Panc1 (cell line): ENCODE data around the gene STK32C. TPM values are rescaled to one million over a fixed set of nuclear protein-coding genes. Genes with fewer than 3 reads are reported as not detected.

Source experiments
- ATAC-seq: fragments of 200-7000 bp; cut with Tn5 transposase; 2 replicates; pipeline ENCODE4 v1.9.1; 2020; ENCODE audit warnings: mild to moderate bottlenecking, moderate library complexity
- BruUV-seq: library from RNA; stranded (reverse); fragments of 400-500 nt; replicated peaks from 2 replicates; lab custom pipeline; 2021; lab: Mats Ljungman, UMichigan
- CTCF ChIA-PET: fragments of 300-600 bp; sonication (Branson Sonifier 250); formaldehyde crosslinking; loops from one replicate; lab custom pipeline; 2022; ENCODE audit warnings: antibody characterized with exemption; lab: Charles Lee
- POLR2A ChIA-PET: fragments of 300-600 bp; sonication (Branson Sonifier 250); formaldehyde crosslinking; loops from one replicate; lab custom pipeline; 2022; ENCODE audit warnings: antibody characterized with exemption; lab: Charles Lee
- DNase-seq: peaks from one replicate; pipeline ENCODE4 v3.0.0-alpha.2; 2010; ENCODE audit warnings: low read depth, low spot score
- H3K27ac ChIP-seq: 2 replicates; pipeline ENCODE4 v1.5.1; 2011; ENCODE audit warnings: mild to moderate bottlenecking, low read length, inconsistent platforms
- H3K27me3 ChIP-seq: fragments of 200-500 bp; sonication (Bioruptor generic); 2 replicates; pipeline ENCODE4 v1.6.0; 2014; ENCODE audit warnings: low read length, inconsistent platforms; ENCODE audit not compliant: control insufficient read depth, insufficient read depth
- H3K36me3 ChIP-seq: fragments of 200-500 bp; sonication (Bioruptor generic); 2 replicates; pipeline ENCODE4 v1.5.1; 2014; ENCODE audit warnings: inconsistent platforms, mild to moderate bottlenecking, low read length, moderate library complexity; ENCODE audit not compliant: control insufficient read depth, insufficient read depth
- H3K4me1 ChIP-seq: 2 replicates; pipeline ENCODE4 v1.5.1; 2011; ENCODE audit warnings: inconsistent platforms, mild to moderate bottlenecking, low read length, moderate library complexity; ENCODE audit not compliant: control insufficient read depth, insufficient read depth
- H3K4me3 ChIP-seq, 2 experiments: 2 replicates each; pipeline ENCODE4 v1.5.1; 2011 to 2012; ENCODE audit warnings: low read depth in 2 of 2, low read length in 2 of 2, mild to moderate bottlenecking in 2 of 2, inconsistent platforms in 1 of 2, moderate library complexity in 1 of 2
- H3K9me3 ChIP-seq: fragments of 200-500 bp; sonication (Bioruptor generic); 2 replicates; pipeline ENCODE4 v1.5.1; 2014; ENCODE audit warnings: low read depth, mild to moderate bottlenecking, inconsistent platforms, low read length, moderate library complexity; ENCODE audit not compliant: control insufficient read depth, insufficient read depth
- CTCF ChIP-seq: fragments of 450-650 bp; IDR thresholded peaks from 2 replicates; pipeline ENCODE4 v1.5.1; 2017; ENCODE audit warnings: mild to moderate bottlenecking
- POLR2AphosphoS5 ChIP-seq: IDR thresholded peaks from 2 replicates; pipeline ENCODE4 v1.6.1; 2012; ENCODE audit warnings: mild to moderate bottlenecking, low read depth, low read length, moderate library complexity
- SIN3A ChIP-seq: IDR thresholded peaks from 2 replicates; pipeline ENCODE4 v1.6.1; 2012; ENCODE audit warnings: low read depth, mild to moderate bottlenecking, low read length, moderate library complexity, borderline replicate concordance; ENCODE audit not compliant: insufficient read depth
- TCF7L2 ChIP-seq: IDR thresholded peaks from 2 replicates; pipeline ENCODE4 v1.6.1; 2011; ENCODE audit warnings: mild to moderate bottlenecking, low read depth, low read length, inconsistent platforms
- in situ Hi-C: cut with HindIII; loops from 2 replicates; pipeline ENCODE4 v1.10.0; 2016; ENCODE audit warnings: low sequenced_read_pairs, low pct_unique_long_range_greater_than_20kb
- intact Hi-C: fragments of 100-400 bp; cut with micrococcal nuclease; formaldehyde crosslinking; loops from one replicate; pipeline ENCODE4 v1.10.0; 2022; ENCODE audit not compliant: unreplicated experiment
- total RNA-seq: library from RNA; stranded (reverse); gene quantifications from one replicate; pipeline ENCODE4 v1.2.1, GENCODE V29; 2021; ENCODE audit not compliant: unreplicated experiment
- TF ChIP-seq, protein P1 (sequence below), 2 experiments: IDR thresholded peaks; 2 replicates each; pipeline ENCODE4 v1.6.1; 2011 to 2012; ENCODE audit warnings: low read depth in 2 of 2, control low read depth in 1 of 2, low read length in 1 of 2, mild to moderate bottlenecking in 1 of 2, moderate library complexity in 1 of 2; ENCODE audit not compliant: insufficient read depth in 1 of 2

Gene STK32C
- total RNA-seq, 1 experiment from 2014 or later, result 53.7 TPM

GRCh38 chr10:132232023-132232951, 75.5 kb downstream of the STK32C start:
- CTCF ChIA-PET, result no interaction called here
- no peak for ATAC-seq
- POLR2A ChIA-PET, result no interaction called here
- no peaks in the 10 kb centered on the region for H3K27me3 ChIP-seq
- intact Hi-C loops (no loop called here), in situ Hi-C loops (no loop called here)
- no TSS peak for BruUV-seq
- no peaks in the 10 kb centered on the region for H3K9me3 ChIP-seq
- no peak overlapping the region for H3K4me3 ChIP-seq
- H3K27ac ChIP-seq, result no peak overlapping the region
- H3K36me3 ChIP-seq, result no peaks in the 10 kb centered on the region
- no peaks in the 10 kb centered on the region; the same call in 1 of the 2 replicates for H3K4me1 ChIP-seq
- TF ChIP-seq TCF7L2 (no peak), CTCF (no peak), SIN3A (no peak), POLR2AphosphoS5 (no peak)
- TF ChIP-seq, protein P1, sequence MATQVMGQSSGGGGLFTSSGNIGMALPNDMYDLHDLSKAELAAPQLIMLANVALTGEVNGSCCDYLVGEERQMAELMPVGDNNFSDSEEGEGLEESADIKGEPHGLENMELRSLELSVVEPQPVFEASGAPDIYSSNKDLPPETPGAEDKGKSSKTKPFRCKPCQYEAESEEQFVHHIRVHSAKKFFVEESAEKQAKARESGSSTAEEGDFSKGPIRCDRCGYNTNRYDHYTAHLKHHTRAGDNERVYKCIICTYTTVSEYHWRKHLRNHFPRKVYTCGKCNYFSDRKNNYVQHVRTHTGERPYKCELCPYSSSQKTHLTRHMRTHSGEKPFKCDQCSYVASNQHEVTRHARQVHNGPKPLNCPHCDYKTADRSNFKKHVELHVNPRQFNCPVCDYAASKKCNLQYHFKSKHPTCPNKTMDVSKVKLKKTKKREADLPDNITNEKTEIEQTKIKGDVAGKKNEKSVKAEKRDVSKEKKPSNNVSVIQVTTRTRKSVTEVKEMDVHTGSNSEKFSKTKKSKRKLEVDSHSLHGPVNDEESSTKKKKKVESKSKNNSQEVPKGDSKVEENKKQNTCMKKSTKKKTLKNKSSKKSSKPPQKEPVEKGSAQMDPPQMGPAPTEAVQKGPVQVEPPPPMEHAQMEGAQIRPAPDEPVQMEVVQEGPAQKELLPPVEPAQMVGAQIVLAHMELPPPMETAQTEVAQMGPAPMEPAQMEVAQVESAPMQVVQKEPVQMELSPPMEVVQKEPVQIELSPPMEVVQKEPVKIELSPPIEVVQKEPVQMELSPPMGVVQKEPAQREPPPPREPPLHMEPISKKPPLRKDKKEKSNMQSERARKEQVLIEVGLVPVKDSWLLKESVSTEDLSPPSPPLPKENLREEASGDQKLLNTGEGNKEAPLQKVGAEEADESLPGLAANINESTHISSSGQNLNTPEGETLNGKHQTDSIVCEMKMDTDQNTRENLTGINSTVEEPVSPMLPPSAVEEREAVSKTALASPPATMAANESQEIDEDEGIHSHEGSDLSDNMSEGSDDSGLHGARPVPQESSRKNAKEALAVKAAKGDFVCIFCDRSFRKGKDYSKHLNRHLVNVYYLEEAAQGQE (IDR thresholded peaks at IDR 0.05; ENCODE audit: insufficient read depth in 1 of 2, low read depth in 2 of 2, low read length in 1 of 2), result no peak
- no peak for DNase-seq

DNA sequence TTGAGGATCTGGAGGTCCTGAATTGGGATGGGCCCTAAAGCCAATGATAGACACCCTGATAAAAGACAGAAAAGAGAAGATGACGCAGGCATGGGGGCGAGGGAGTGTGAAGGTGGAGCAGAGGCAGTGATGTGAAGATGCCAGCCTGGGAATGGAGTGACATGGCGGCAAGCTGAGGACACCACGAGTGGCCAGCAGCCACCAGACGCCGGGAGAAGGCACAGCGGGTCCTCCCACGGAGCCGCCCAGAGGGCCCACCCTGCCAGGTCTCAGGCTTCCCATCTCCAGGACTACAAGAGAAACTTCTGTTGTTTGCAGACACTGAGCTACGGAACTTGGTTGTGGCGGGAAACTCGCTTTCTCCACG, 76.1 kb downstream of the STK32C start:
- POLR2A ChIA-PET, result no interaction called here

More for the DNA sequence above, 76.1 kb downstream of the STK32C start:
- Histone ChIP-seq H3K27me3 (no peaks in the 10 kb centered on the region), H3K27ac (no peak overlapping the region), H3K4me1 (no peaks in the 10 kb centered on the region; the same call in 1 of the 2 replicates), H3K36me3 (no peaks in the 10 kb centered on the region), H3K4me3 (no peak overlapping the region), H3K9me3 (no peaks in the 10 kb centered on the region)
- CTCF ChIA-PET, result interaction anchor here (0.5 kb wide), 1 partner anchor 113 kb away, joined by 4 read pairs; no protein-coding TSS in a partner anchor
- no TSS peak for BruUV-seq
- no peak for TF ChIP-seq POLR2AphosphoS5
- no peak for TF ChIP-seq TCF7L2
- TF ChIP-seq CTCF, result no peak
- TF ChIP-seq, protein P1 (IDR thresholded peaks at IDR 0.05; ENCODE audit: insufficient read depth in 1 of 2, low read depth in 2 of 2, low read length in 1 of 2), result no peak
- no peak for TF ChIP-seq SIN3A
- DNase-seq (no peak), ATAC-seq (no peak)
- intact Hi-C loops (no loop called here), in situ Hi-C loops (no loop called here)
